CD8-positive, alpha-beta memory T cell (primary cell): ENCODE data around the gene CWC22. TPM values are rescaled to one million over a fixed set of nuclear protein-coding genes. Genes with fewer than 3 reads are reported as not detected.

Experiments
- CTCF ChIA-PET: fragments of 350-600 bp; sonication (Branson Sonifier 250); formaldehyde crosslinking; loops from one replicate; lab custom pipeline; 2021; ENCODE audit warnings: antibody characterized with exemption; lab: Charles Lee
- POLR2A ChIA-PET: fragments of 350-600 bp; sonication (Branson Sonifier 250); formaldehyde crosslinking; loops from one replicate; lab custom pipeline; 2021; ENCODE audit warnings: antibody characterized with exemption; lab: Charles Lee
- DNase-seq, 5 donors: peaks; one replicate each; pipeline versions ENCODE4 v3.0.0 to v3.0.0-alpha.2; 2020 to 2022; ENCODE audit warnings: mixed read lengths in 1 of 5
- H3K27ac ChIP-seq: one replicate; pipeline ENCODE4 v1.7.0; 2013; ENCODE audit warnings: low read depth, mild to moderate bottlenecking, low read length, moderate library complexity
- H3K27me3 ChIP-seq: 2 replicates; pipeline ENCODE4 v1.7.0; 2013; ENCODE audit warnings: low read length, mild to moderate bottlenecking; ENCODE audit not compliant: insufficient read depth, poor library complexity, severe bottlenecking
- H3K36me3 ChIP-seq: 2 replicates; pipeline ENCODE4 v1.7.0; 2013; ENCODE audit warnings: mild to moderate bottlenecking, low read length, moderate library complexity; ENCODE audit not compliant: insufficient read depth
- H3K4me1 ChIP-seq: 2 replicates; pipeline ENCODE4 v1.7.0; 2013; ENCODE audit warnings: mild to moderate bottlenecking, low read length, moderate library complexity; ENCODE audit not compliant: insufficient read depth
- H3K4me3 ChIP-seq: 2 replicates; pipeline ENCODE4 v1.7.0; 2013; ENCODE audit warnings: mild to moderate bottlenecking, low read length
- H3K9me3 ChIP-seq: 2 replicates; pipeline ENCODE4 v1.7.0; 2013; ENCODE audit warnings: mild to moderate bottlenecking, low read length
- H3K27ac Mint-ChIP-seq, 8 donors: one replicate each; pipeline ENCODE4 v1.8.0; 2020 to 2021; ENCODE audit warnings: mixed read lengths in 8 of 8, mild to moderate bottlenecking in 6 of 8, inconsistent platforms in 3 of 8, moderate library complexity in 3 of 8
- H3K27me3 Mint-ChIP-seq, 2 donors: one replicate each; pipeline ENCODE4 v1.8.0; 2020 to 2021; ENCODE audit warnings: mixed read lengths in 2 of 2, mild to moderate bottlenecking in 1 of 2, moderate library complexity in 1 of 2
- H3K36me3 Mint-ChIP-seq, 3 donors: one replicate each; pipeline ENCODE4 v1.8.0; 2020 to 2021; ENCODE audit warnings: mixed read lengths in 3 of 3, inconsistent platforms in 1 of 3, mild to moderate bottlenecking in 1 of 3
- H3K4me1 Mint-ChIP-seq, 3 donors: one replicate each; pipeline ENCODE4 v1.8.0; 2020 to 2021; ENCODE audit warnings: mixed read lengths in 3 of 3, inconsistent platforms in 1 of 3, mild to moderate bottlenecking in 1 of 3
- H3K4me3 Mint-ChIP-seq, 7 donors: one replicate each; pipeline ENCODE4 v1.8.0; 2020 to 2021; ENCODE audit warnings: mixed read lengths in 7 of 7, mild to moderate bottlenecking in 6 of 7, moderate library complexity in 4 of 7, inconsistent platforms in 2 of 7
- H3K9me3 Mint-ChIP-seq, 5 donors: one replicate each; pipeline ENCODE4 v1.8.0; 2020 to 2022; ENCODE audit warnings: mixed read lengths in 5 of 5, mild to moderate bottlenecking in 3 of 5, moderate library complexity in 2 of 5, inconsistent platforms in 1 of 5
- polyA plus RNA-seq: library from polyadenylated mRNA; unstranded; fragments of 300-500 nt; fragmentation: Illumina TruSeq; gene quantifications from one replicate; pipeline ENCODE4 v1.2.3, GENCODE V29; 2021
- total RNA-seq, 2 experiments: library from RNA; stranded (reverse); gene quantifications; one replicate each; pipeline ENCODE4 v1.2.3, GENCODE V29; 2021

CWC22 gene
- total and polyA plus RNA-seq, 3 experiments from 2014 or later, result 30.9 to 32.7 (median 31.0) TPM

GRCh38 chr2:180040146-180040925 is 33.2 kb upstream of the CWC22 start:
- Mint-ChIP-seq H3K4me1 (no peaks in the 10 kb centered on the region), H3K9me3 (no peaks in the 10 kb centered on the region), H3K4me3 (no peak overlapping the region), H3K36me3 (peaks cover 0 to 3% (median 0%) of the 10 kb centered on the region in 3 donors), H3K27ac (no peak overlapping the region), H3K27me3 (peaks cover 15 to 51% of the 10 kb centered on the region in 2 donors)
- Histone ChIP-seq H3K36me3 (no peaks in the 10 kb centered on the region), H3K9me3 (no peaks in the 10 kb centered on the region), H3K27me3 (no peaks in the 10 kb centered on the region), H3K4me1 (no peaks in the 10 kb centered on the region), H3K4me3 (no peak overlapping the region), H3K27ac (no peak overlapping the region)
- POLR2A ChIA-PET, result no interaction called here
- CTCF ChIA-PET, result no interaction called here
- DNase-seq, result no peak

GRCh38 chr2:180038997-180039396 is 31.9 kb upstream of the CWC22 start:
- Histone ChIP-seq H3K27ac (no peak overlapping the region), H3K9me3 (no peaks in the 10 kb centered on the region), H3K36me3 (no peaks in the 10 kb centered on the region), H3K27me3 (no peaks in the 10 kb centered on the region), H3K4me1 (no peaks in the 10 kb centered on the region), H3K4me3 (no peak overlapping the region)
- POLR2A ChIA-PET, result no interaction called here
- H3K27me3 Mint-ChIP-seq, result peaks cover 15 to 53% of the 10 kb centered on the region in 2 donors
- no peak for DNase-seq
- H3K36me3 Mint-ChIP-seq, result peaks cover 0 to 3% (median 0%) of the 10 kb centered on the region in 3 donors
- no peak overlapping the region for H3K27ac Mint-ChIP-seq
- peaks cover 0 to under 1% (median 0%) of the 10 kb centered on the region in 5 donors for H3K9me3 Mint-ChIP-seq
- H3K4me3 Mint-ChIP-seq, result no peak overlapping the region
- no peaks in the 10 kb centered on the region for H3K4me1 Mint-ChIP-seq
- CTCF ChIA-PET, result no interaction called here

- ChIA-PET POLR2A (no interaction called here), CTCF (no interaction called here)
- Histone ChIP-seq H3K9me3 (no peaks in the 10 kb centered on the region), H3K36me3 (no peaks in the 10 kb centered on the region), H3K27me3 (no peaks in the 10 kb centered on the region), H3K27ac (no peak overlapping the region), H3K4me3 (no peak overlapping the region), H3K4me1 (no peaks in the 10 kb centered on the region)
- no peaks in the 10 kb centered on the region for H3K36me3 Mint-ChIP-seq
- no peaks in the 10 kb centered on the region for H3K4me1 Mint-ChIP-seq
- H3K27ac Mint-ChIP-seq, result no peak overlapping the region
- peaks cover 13 to 24% (median 16%) of the 10 kb centered on the region in 5 donors for H3K9me3 Mint-ChIP-seq
- DNase-seq, result no peak
- no peak overlapping the region for H3K4me3 Mint-ChIP-seq
- H3K27me3 Mint-ChIP-seq, result peaks cover 21 to 58% of the 10 kb centered on the region in 2 donors
These were observed 27.1 kb upstream of the CWC22 start for GRCh38 chr2:180033993-180034894.

GRCh38 chr2:180029575-180029974 is 22.5 kb upstream of the CWC22 start:
- Mint-ChIP-seq H3K27ac (no peak overlapping the region), H3K4me1 (no peaks in the 10 kb centered on the region), H3K9me3 (peaks cover 14 to 33% (median 20%) of the 10 kb centered on the region in 5 donors), H3K27me3 (peaks cover 19 to 63% of the 10 kb centered on the region in 2 donors), H3K4me3 (no peak overlapping the region), H3K36me3 (no peaks in the 10 kb centered on the region)
- Histone ChIP-seq H3K27ac (no peak overlapping the region), H3K4me3 (no peak overlapping the region), H3K27me3 (no peaks in the 10 kb centered on the region), H3K36me3 (no peaks in the 10 kb centered on the region), H3K4me1 (no peaks in the 10 kb centered on the region), H3K9me3 (no peaks in the 10 kb centered on the region)
- POLR2A ChIA-PET, result no interaction called here
- no peak for DNase-seq
- CTCF ChIA-PET, result no interaction called here

- no peaks in the 10 kb centered on the region for H3K4me1 Mint-ChIP-seq
- ChIA-PET CTCF (no interaction called here), POLR2A (no interaction called here)
- H3K9me3 Mint-ChIP-seq, result no peaks in the 10 kb centered on the region
- no peaks in the 10 kb centered on the region for H3K36me3 Mint-ChIP-seq
- peaks cover 7 to 55% of the 10 kb centered on the region in 2 donors for H3K27me3 Mint-ChIP-seq
- H3K4me1 ChIP-seq, result no peaks in the 10 kb centered on the region
- no peaks in the 10 kb centered on the region for H3K27me3 ChIP-seq
- no peak for DNase-seq
- no peak overlapping the region for H3K4me3 Mint-ChIP-seq
- no peaks in the 10 kb centered on the region for H3K9me3 ChIP-seq
- no peak overlapping the region for H3K27ac ChIP-seq
- H3K27ac Mint-ChIP-seq, result no peak overlapping the region
- H3K36me3 ChIP-seq, result no peaks in the 10 kb centered on the region
- no peak overlapping the region for H3K4me3 ChIP-seq
These were observed 14.8 kb upstream of the CWC22 start for GRCh38 chr2:180021850-180022249.

- no peaks in the 10 kb centered on the region for H3K9me3 ChIP-seq
- no peak overlapping the region for H3K4me3 ChIP-seq
- Mint-ChIP-seq H3K9me3 (no peaks in the 10 kb centered on the region), H3K27me3 (peaks cover 14 to 40% of the 10 kb centered on the region in 2 donors), H3K4me3 (no peak overlapping the region), H3K36me3 (no peaks in the 10 kb centered on the region), H3K4me1 (no peaks in the 10 kb centered on the region), H3K27ac (no peak overlapping the region)
- H3K4me1 ChIP-seq, result no peaks in the 10 kb centered on the region
- H3K27ac ChIP-seq, result no peak overlapping the region
- H3K36me3 ChIP-seq, result no peaks in the 10 kb centered on the region
- H3K27me3 ChIP-seq, result no peaks in the 10 kb centered on the region
- DNase-seq, result no peak
- POLR2A ChIA-PET, result no interaction called here
- CTCF ChIA-PET, result no interaction called here
These were observed 10.7 kb upstream of the CWC22 start for GRCh38 chr2:180017784-180018183.

- no peaks in the 10 kb centered on the region for H3K4me1 Mint-ChIP-seq
- H3K36me3 ChIP-seq, result no peaks in the 10 kb centered on the region
- ChIA-PET CTCF (no interaction called here), POLR2A (no interaction called here)
- H3K27ac Mint-ChIP-seq, result no peak overlapping the region
- H3K4me3 Mint-ChIP-seq, result no peak overlapping the region
- H3K27ac ChIP-seq, result no peak overlapping the region
- peaks cover 14 to 33% of the 10 kb centered on the region in 2 donors for H3K27me3 Mint-ChIP-seq
- no peaks in the 10 kb centered on the region for H3K9me3 ChIP-seq
- H3K36me3 Mint-ChIP-seq, result no peaks in the 10 kb centered on the region
- no peaks in the 10 kb centered on the region for H3K27me3 ChIP-seq
- H3K4me3 ChIP-seq, result no peak overlapping the region
- no peak for DNase-seq
- H3K9me3 Mint-ChIP-seq, result no peaks in the 10 kb centered on the region
- no peaks in the 10 kb centered on the region for H3K4me1 ChIP-seq
These were observed 9.8 kb upstream of the CWC22 start for GRCh38 chr2:180016937-180017336.
